BJ (cell line): ENCODE results near the gene AKAP10. TPM values are rescaled to one million over a fixed set of nuclear protein-coding genes. Genes with fewer than 3 reads are reported as not detected.

ENCODE experiments used
- CTCF ChIA-PET: fragments of 350-600 bp; formaldehyde crosslinking; extraction: SDS; loops from one replicate; lab custom pipeline; 2021; ENCODE audit warnings: antibody characterized with exemption, inconsistent platforms; lab: Yijun Ruan, JAX
- POLR2A ChIA-PET: fragments of 300-600 bp; sonication (Branson Sonifier 250); formaldehyde crosslinking; extraction: SDS; loops from one replicate; lab custom pipeline; 2021; ENCODE audit warnings: antibody characterized with exemption; lab: Charles Lee
- DNase-seq: peaks from one replicate; pipeline ENCODE4 v3.0.0-alpha.2; 2011; ENCODE audit warnings: low read depth
- H3K27me3 ChIP-seq: 2 replicates; pipeline ENCODE4 v1.6.0; 2011; ENCODE audit warnings: low read length; ENCODE audit not compliant: control insufficient read depth, insufficient read depth
- H3K36me3 ChIP-seq: 2 replicates; pipeline ENCODE4 v1.5.1; 2011; ENCODE audit warnings: low read length; ENCODE audit not compliant: control insufficient read depth, insufficient read depth
- H3K4me3 ChIP-seq: 2 replicates; pipeline ENCODE4 v1.5.1; 2011; ENCODE audit warnings: low read depth, mild to moderate bottlenecking, control low read depth, low read length
- CTCF ChIP-seq: IDR thresholded peaks from 2 replicates; pipeline ENCODE4 v1.5.1; 2011; ENCODE audit warnings: low read depth, mild to moderate bottlenecking, control low read depth, inconsistent platforms, low read length, moderate library complexity; ENCODE audit not compliant: insufficient read depth
- polyA plus RNA-seq: library from polyadenylated mRNA; depleted of rRNA; stranded (reverse); fragments of >200 nt; gene quantifications from 2 replicates; pipeline ENCODE4 v1.2.3, GENCODE V29; 2011

AKAP10 gene
- polyA plus RNA-seq, 1 experiment: 20.7 TPM

DNA sequence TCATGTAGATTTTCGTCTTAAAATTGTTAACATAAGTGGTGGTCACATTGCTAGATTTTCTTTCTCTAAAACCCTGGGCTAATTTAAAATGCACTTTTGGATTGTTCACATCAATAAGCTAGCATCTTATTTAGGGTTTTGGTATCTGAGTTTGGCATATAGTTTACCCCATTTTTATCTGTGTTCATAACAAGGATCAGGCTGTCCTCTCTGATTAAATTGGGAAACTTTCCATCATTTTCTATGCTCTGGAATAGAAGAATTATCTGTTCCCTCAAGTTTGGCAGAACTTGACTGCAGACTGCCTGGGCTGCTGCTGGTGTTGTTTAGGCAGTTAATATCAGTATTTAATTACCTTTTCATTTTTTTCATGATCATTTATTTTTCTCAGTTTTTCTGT is 33.3 kb upstream of the AKAP10 start:
- no peak for DNase-seq
- Histone ChIP-seq H3K36me3 (no peaks in the 10 kb centered on the region), H3K27me3 (peaks cover 11% of the 10 kb centered on the region), H3K4me3 (no peak overlapping the region)
- POLR2A ChIA-PET: no interaction called here
- TF ChIP-seq CTCF: no peak
- CTCF ChIA-PET: interaction anchor here (0.8 to 4.4 kb wide), 10 partner anchors 9 to 145 kb away, joined by 3 to 61 read pairs (median 6); no protein-coding TSS in a partner anchor

DNA sequence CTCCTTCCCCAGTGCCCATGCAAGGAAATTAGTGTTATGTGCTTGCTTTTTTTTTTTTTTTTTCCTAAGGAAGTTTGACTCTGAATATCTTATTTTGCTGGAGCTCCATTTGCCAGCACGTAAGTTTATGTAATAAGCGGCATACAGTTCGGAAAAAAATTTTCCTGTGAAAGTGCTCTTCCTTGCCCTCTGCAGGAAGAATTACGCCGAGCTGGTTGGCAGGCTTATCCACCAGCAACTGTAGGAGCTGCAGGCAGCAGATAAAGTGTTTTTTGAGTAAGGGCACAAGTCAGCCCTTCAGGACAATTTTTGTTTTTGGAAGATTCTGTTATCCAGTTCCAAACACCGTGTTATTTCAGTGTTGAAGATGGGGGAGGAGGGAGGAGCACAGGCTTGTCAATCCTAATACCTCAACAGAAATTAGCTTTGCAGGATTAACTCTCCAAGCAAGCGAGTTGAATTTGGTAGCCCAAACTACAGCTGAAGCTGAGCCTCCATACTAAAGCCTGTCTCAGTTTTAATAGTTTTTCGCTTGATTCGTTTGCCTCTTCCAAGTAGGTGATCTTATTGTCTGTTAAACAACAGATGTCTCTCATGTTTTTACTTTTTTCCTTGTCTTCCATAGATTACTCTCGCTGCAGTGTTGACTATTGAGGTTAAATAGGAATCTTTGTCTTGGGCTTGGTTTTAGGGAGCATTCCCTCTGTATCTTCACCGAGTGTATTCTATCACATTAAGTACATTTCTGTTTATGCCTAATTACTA is 32.7 kb upstream of the AKAP10 start:
- CTCF ChIA-PET: interaction anchor here (0.6 to 4.4 kb wide), 20 partner anchors 9 to 150 kb away, joined by 3 to 61 read pairs (median 4); no protein-coding TSS in a partner anchor
- POLR2A ChIA-PET: interaction anchor here (0.6 kb wide), 1 partner anchor 14 kb away, joined by 4 read pairs; no protein-coding TSS in a partner anchor
- TF ChIP-seq CTCF: peak; percentile 65

GRCh38 chr17:20009302-20010098 is 31.9 kb upstream of the AKAP10 start, which contains the start of gene SPECC1:
Gene SPECC1 (plus strand): TSS chr17:20009359. CDS start chr17:20096652, 87,293 bp downstream.
- no peaks in the 10 kb centered on the region for H3K36me3 ChIP-seq
- POLR2A ChIA-PET: no interaction called here
- TF ChIP-seq CTCF: no peak
- CTCF ChIA-PET: interaction anchor here (0.6 to 4.4 kb wide), 37 partner anchors 9 to 1090 kb away, joined by 3 to 61 read pairs (median 4); no protein-coding TSS in a partner anchor
- peaks cover 11% of the 10 kb centered on the region for H3K27me3 ChIP-seq
- DNase-seq: no peak
- peak within 1 kb of the TSS; percentile 63 for H3K4me3 ChIP-seq

More for the DNA sequence above, 32.7 kb upstream of the AKAP10 start:
- H3K36me3 ChIP-seq: no peaks in the 10 kb centered on the region
- H3K27me3 ChIP-seq: peaks cover 11% of the 10 kb centered on the region
- DNase-seq: no peak
- H3K4me3 ChIP-seq: peak overlapping the region; percentile 39

GRCh38 chr17:20009052-20009301 is 31.3 kb upstream of the AKAP10 start:
- H3K36me3 ChIP-seq: no peaks in the 10 kb centered on the region
- CTCF ChIA-PET: interaction anchor here (0.6 to 4.4 kb wide), 27 partner anchors 9 to 1091 kb away, joined by 3 to 61 read pairs (median 4); no protein-coding TSS in a partner anchor
- no peak for DNase-seq
- POLR2A ChIA-PET: no interaction called here
- peaks cover 11% of the 10 kb centered on the region for H3K27me3 ChIP-seq
- H3K4me3 ChIP-seq: peak overlapping the region; percentile 63
- TF ChIP-seq CTCF: peak; percentile 57
